ENCODE measurements around the gene STARD13.

The STARD13 gene

DNA sequence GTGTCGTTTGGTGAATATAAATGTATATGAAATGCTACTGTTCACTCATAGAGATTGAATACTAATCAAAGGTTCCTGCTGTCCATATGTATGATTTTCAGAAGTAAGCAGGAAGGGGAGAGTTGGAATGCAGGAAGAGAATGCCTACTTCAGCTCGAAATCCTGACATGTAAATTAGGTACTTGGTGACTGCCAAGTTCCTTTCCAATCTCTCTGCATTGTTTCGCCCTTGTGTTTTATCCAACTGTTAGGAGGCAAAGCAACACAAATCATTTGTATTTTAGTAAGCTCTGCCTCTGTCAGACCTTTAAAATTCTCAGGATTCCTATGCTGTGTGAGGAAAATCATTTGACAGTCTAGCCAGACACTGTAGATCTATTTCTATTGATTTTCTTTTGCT is 9.0 kb downstream of the STARD13 start:
- DNase-seq, result no peak

DNA sequence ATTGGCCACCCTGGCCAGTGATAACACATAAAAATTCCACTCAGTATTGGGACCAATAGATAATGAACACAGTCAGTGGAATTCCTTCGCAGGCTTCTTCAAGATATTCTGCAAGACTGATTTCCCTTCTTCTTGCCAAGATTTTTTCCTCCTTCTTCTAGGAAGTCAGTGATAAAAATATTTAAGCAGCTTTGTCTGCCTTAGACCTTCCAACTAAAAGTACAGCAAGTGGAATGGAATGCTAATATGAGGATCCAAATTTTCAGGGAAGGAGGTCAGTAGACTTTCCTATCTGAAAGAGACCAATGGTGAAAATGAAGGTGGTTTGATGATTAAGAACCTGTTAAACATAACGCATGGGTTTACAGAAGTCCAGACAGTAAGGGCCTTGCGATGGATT is 9.6 kb downstream of the STARD13 start:
- no peak for DNase-seq

DNA sequence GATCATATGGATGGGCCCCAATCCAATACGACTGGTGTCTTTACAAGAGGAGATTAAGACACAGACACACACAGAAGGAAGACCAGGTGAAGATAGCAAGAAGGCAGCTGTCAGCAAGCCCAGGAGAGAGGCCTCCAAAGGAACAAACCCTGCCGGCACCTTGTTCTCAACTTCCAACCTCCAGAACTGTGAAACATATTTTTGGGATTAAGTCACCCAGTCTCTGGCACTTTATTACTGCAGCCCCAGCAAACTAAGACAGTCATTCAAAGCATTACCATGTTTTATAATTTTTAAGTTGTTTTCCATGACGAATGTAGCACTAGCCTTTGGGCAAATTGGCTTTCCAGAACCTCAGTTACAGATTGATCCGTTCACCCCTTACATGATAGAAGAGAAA is 11.3 kb downstream of the STARD13 start:
- no peak for DNase-seq

DNA sequence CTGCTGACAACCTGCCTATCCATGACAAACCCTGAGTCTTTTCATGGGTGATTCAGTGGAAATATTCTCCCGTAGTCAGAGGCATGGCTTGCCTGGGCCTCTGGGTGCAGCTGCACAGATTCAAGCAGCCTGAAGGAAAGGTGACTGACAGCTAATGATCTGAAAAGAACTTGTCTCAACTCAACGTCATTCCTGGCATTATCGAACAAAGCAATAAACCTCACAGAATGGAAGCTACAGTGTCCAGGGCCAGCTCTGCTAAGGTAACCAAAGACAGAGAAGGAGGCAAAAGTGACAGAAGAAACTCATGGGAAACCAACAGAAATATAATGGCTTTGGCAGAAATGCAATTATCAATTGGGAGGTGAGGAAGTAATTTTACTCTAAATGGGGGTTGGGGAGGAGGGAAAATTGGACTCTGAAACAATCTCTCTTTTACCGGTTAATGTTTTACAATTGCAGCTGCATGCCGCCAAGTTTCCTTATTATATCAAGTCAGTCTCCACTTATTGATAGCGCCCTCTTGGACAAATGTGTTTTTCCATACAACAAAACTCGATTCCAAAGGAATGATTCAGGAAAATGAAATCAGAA is 12.9 kb downstream of the STARD13 start:
- no peak for DNase-seq

DNA sequence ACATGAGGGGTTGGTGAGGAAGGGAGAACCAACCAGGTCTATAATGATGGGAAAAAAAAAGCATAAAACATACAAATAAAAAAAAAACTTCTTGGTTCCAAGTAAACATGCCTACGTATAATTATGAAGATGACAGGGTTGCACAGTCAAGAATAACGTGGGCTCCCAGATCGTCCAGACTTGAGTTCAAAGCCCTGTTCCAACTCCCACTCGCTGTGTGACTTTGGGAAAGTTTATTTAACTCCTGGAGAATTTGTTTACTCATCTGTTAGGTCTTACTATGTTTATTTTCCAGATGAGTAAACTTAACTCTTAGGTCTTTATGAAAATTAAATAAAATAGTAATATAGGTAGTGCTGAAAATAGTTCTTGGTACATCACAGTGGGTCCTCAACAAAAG is 13.8 kb downstream of the STARD13 start:
- DNase-seq, result no peak

DNA sequence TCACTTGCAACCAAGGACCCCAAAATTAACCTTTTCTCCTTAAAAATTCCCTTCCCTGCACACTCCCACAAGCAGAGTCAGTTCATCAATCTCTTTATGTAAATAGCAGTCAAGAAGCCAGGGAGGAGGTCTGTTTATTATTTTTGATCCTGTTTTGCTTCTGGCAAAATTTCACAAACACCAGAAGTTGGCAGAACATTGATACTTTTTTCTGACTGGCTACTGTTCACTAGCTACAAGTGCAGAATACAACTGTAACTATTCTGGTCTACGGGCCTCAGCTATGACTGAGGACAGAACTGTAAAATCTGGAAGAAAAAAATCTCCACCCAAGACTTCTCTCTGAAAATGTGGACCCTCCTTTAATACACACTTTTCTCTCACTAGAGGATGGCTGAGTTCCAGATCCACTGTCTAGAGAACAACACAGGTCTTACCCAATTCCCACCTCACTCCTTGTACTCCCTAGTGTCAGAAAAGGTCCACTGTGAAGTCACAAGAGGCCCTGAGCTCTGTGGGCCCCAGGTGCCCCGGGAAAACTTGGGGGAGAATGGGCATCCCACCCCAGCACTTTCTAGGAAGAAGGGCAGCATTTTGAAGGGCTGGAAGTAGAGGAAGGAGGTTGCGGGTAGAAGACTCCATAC is 14.5 kb downstream of the STARD13 start:
- no peak for DNase-seq

DNA sequence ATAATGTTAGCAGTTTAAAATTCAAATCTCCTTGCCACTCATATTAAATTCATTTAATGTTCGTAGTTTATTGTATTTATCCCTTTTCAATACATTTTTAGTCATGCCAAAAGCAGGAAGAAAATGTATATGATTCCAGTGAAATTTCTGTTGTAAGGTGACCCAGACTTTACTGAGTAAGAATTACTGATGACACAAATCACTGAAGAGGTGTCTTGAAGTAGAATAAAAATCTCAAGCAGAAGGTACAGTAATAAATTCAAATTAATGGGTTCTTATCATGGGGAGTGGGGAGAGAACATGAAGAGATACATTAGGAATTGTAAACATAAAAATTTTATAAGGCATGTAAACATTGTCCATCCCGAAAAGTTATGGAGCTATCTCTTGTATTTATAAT is 19.9 kb downstream of the STARD13 start:
- DNase-seq, result no peak

DNA sequence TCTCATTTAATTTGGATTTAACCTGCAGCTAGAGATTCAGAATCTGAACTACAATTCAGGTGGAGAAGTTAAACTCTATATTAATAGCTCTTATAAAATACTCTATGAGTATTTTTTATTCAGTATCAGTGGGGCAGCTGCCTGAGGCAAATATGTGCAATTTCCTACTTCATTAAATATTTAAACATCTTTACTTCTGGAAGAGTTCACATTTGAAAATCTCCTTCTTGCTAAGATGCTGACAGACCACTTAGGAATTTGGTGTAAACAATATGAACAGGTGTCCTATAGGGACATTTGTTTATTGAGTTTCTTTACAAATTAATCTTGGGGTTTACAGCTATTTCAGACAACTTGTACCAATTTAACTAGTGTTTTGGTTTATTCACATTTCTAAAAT is 20.4 kb downstream of the STARD13 start:
- no peak for DNase-seq

DNA sequence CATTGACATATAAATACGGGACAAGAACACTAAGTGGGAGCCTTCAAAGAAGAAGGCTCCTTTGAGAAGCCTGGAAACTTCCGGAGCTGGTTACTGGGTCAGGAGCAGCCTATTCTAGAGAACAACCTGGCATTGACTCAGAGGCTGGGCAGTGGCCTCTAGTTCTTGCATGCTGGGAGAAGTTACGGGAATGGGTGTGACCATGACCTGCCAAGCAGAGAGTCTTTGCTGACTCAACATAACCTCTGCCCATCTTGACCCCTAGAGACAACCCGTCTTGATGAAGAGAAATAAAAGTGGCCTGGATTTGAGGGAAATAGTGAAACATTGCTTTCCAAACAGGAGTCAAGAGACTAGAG is 21.0 kb downstream of the STARD13 start:
- no peak for DNase-seq

DNA sequence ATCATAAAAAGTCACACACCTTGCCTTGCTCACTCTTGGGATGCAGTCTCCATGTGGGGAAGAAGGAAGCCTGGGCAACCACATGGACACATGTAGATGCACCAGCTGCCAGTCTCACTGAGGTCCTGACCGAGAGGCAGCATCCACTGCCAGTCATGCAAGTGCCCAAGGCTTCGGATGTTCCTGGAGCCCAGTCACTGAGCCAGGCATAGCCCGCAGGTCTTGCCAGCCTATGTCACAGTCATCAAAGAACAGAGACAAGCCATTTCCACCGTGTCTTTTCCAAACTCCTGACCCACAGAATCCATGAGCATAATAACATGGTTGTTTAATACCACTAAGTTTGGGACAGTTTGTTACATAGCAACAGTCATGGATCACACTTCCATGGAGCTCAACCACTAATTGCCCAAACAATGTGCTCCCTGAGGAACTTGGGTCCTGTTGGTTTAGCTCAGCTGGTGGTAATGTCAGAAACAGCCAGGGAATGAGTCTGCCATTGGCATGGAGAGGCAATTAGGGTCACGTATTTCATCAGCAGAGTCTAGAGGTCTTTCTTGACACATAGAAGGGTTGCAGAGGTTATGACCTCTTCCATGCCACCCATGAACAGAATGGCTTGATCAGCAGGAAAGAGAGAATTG is 21.5 kb downstream of the STARD13 start:
- DNase-seq, result no peak

DNA sequence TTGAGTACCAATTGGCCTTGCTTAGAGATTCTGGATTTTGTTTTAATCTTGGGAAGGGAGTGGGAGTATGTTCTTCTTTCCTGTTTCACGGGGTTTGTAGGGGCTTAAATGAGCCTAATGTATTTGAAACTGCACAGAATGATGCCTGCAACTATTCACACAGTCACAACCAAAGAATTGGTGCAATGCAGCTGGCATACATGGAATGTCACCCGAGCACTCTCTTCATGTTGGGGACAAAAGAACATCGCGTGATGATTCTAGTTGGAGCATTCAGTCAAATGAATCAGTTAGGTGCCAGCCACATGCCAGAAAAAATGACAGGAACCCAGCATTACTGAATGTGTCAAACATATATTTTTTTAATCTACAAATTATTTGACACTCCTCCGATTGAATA is 22.1 kb downstream of the STARD13 start:
- DNase-seq, result no peak

DNA sequence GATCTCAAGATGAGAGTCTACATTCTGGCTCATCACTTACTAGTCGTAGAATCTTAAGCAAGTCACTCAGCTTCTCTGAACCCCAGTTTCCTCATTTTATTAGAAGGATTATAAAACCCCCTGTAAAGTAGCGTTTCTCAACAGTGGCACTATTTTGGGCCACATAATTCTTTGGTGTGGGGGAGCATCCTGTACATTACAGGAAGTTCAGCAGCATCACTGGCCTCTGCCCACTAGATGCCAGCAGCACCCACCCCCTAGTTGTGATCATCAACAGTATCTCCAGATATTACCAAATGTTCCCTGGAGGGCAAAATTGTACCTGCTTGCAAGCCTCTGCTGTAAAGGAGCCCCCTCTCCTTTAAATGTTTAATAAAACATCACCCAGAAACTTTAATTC is 22.6 kb downstream of the STARD13 start:
- no peak for DNase-seq

DNA sequence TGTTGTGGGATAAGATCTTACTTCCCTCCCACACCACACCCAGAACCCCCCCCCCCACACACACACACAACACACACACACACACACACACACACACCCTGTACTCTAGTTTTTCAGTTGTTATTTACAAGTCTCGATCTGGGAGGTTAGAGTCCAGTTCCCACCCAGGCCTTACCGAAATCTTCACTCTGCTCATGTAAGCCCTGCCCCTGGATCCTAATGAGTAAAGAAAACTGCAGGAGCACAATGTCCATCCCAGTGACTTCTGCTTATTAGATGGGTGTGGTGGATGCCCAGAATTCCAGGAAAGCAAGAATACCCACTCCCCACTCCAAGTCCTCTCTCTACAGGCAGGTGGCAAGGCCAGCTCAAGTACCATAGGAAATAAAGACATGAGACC is 23.0 kb downstream of the STARD13 start:
- no peak for DNase-seq

DNA sequence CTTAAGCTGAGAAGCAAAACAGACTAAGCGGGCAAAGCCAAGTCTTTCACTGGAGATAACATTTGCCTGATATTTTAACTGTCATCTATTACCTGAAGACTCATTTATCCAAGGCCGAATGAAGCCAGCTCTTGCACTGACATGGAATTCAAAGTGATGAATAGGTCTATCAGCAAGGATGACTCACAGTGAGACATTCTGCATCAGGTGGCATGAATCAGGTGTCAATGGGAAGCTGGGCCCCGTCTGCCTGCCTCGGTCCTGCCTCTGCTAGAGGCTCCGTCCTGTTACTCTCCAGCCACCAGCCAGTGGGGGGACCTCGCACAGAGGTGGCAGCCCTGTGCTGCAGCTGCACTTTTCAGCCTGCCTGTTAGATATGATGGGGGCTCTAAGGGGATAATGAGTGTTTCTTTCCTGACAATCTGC is 23.5 kb downstream of the STARD13 start:
- DNase-seq, result no peak

DNA sequence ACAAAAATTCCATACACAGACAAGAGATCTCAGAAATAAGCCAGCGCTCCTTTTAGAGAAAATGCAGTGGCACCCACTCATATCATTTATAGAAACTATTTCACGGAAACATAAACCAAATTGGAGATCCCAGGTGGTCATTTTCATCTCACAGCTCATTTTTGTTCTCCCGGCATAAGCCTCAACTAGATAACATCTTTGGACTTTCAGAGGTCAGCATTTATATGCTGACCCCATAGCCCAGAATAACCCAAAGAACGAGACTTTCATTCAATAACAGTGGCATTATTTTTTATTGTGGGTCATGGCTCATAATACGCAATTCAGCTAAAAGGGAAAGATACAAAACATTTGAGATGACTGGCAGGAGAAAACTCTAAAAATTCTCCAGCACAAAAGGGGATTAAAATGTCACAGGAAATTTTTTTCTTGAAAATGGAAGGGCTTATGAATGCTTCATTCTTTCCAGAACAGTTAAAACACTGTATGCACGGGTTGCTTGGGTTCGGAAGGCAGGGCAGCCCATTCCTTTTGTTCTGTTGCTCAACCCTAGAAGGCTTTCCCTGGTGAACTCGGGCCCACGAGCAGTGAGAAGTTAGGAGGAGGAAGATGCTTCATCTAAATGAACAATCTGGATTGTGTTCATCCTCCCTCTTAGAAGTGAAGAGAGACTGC is 24.0 kb downstream of the STARD13 start:
- no peak for DNase-seq

DNA sequence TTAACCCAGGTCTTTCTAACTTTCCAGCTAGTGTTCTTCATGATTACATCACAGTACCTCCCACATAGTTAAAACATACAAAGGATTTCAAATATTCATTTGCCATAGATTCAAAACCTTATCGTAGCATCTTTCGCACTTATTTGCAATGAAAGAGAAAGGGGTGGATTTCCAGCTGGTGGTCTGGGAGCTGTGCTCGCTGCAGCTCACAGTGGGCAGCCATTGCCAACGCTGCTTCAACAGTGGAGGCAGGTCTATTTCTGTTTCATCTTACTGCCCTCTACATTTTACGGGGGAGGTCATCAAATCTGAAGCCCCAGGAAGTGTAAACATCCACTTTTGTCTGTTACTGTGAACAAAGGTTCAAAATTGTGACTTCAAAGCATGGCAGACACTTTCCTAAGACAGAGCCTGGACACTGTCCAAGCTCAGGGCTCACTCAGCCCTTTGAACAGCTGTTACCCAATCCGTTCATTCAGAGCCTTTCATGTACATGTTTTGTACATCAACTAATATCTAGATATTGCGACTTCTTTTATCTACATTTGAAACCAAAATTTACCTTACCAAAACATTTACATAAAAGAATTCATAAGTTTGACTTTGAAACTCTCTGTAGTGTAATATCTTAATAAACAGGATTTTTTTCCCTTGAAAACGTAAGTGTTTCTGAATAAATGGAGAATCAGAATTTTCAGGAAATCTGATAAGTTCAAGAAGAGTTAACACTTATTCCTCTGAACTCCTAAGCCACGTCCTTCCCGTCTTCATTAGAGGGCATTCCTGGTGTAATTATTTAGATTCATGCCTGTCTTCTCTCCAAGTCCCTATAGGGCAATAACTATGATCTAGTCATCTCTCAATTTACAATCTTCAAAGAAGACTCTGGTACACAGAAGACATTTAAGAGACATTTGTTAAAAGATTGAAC is 25.1 kb downstream of the STARD13 start:
- no peak for DNase-seq

DNA sequence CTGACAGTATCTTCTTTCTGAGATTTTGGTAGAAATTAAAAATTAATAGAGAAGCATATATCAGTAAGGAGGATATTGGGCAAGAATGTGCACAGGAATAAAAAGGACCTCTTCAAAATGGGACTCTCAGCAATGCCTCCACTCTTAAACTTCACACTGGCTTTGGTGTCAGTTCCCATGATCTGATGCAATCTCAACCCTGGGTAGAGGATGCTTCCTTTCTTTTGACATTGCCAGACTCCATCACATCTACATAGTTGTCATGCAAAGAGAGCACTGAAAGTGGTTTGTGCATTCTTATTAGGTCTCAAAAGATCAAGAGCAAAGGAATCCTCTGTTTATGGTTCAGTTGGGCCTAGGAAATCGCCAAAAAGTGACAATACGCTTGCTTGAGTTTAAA is 26.3 kb downstream of the STARD13 start:
- no peak for DNase-seq

DNA sequence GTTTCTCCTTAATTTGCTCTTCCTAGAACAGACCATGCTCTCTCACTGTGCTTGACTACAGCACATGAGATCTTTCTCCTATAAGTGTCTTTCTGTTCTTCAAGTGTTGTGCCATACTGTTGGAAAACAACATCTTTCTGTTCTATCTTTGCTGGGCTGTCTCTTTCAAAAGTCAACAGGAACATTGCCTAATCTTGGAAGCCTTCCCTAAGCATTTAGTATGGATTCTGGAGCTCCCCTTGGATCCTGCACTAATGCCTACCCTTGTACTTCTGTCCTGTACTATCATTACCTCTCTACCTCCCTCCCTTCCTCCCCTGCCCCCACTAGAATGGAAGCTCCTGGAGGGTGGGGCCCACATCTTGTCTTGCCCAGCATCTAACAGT is 26.8 kb downstream of the STARD13 start:
- no peak for DNase-seq

DNA sequence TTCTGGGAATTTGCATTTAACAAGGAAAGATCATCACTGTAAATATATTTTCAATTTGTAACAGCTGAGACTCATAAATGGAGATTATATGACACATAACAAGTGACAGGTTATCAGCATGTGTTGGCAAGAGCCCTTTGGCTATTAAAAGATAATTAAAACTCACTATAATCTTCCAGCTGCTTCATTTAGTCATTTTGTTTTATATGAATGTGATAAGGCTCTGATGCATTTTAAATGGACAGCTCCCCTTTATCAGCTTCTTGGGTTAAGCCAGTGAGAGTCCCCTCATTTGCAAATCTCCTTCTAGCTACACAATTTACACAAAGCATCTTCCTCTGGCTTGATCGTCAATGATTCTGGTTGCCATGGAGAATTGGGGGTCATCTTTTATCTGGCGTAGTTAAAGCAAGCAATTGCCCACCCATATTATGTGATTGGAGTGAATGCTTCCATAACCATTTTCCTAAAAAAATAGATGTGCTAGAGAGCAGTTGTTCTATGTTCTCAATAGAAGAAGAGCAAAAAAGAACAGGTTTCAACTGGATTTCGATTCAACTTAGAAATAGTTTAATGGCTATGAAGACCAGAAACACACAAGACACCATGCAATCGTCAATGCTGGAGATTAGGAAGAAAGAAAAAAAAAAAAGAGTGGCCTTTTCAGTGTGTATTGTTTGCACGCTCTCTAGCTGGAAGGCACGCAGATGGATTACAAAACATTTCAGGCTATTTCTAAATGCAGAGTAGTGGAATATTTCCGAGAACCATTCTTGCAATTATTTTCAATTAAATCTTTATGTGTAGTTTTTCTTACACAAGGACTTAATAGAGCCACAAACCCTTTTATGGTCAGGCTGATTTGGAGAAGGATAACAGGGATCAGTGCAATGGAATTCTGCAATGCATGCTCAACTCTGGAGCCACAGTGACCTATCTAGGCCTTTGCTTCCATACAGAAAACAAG is 27.4 kb downstream of the STARD13 start:
- no peak for DNase-seq

DNA sequence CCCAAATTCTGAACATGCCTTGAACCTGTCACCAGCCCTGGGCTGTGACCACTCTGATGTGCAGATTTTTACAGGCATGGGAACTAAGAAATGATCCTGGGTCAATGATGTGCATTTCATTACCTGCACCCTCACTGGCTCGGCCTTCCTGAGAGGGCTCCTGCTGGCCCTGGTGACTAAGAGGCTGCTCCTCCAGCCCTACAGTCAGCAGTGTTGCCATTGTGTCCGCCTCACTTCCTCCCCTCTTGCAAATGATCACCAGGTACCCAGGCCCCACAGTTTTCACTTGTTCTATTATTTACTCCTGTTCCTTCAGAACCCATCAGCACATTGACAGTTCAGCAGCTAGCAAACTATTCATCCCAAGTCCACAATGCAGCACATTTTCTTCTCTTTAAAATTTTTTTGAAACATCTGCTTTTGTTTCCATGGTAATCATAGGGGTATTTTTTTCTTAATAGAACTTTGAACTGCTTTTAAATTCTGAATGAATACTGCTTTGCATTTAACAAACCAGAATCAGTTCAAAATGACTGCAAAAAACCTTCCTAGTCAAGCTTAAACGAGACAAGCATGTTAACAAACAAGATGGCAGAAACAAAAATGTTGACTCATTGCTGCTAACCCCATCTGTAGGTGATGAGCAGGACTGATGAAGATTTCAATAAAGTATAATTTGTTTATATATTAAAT is 29.3 kb downstream of the STARD13 start:
- DNase-seq, result no peak

DNA sequence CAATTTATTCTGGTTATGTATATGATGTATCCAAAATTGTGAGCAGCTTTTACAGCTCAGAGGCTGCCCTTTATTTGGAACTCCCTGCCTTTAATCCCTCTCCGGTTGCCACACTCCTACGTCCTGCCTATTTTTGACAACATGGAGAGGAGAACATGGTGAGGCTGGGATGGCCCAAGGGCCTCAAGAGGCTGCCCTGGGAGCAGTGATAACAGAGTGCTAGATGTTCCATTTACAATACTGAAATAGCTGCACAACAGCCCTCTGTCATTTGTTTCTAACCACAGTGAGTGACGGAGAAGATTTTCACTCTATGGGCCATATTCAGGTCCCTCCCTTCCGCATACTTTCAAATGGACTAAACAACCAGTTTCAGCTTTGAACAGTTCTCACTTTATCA is 33.4 kb downstream of the STARD13 start:
- DNase-seq, result no peak
